Trophoblast cell (in vitro differentiated cells and primary cell): Measurements from ENCODE around the gene ACOT6.
"Not testable (repeated sequence)": the region's sequence is repeated elsewhere in the genome, so short reads cannot be mapped to it uniquely, and the experiment has no call there.

Source experiments
- DNase-seq, 2 donors: peaks; one replicate each; pipeline ENCODE4 v3.0.0-alpha.2; 2016
- H2AFZ ChIP-seq: 2 replicates; pipeline ENCODE4 v1.6.1; 2013; ENCODE audit warnings: low read length, moderate library complexity, mild to moderate bottlenecking; ENCODE audit not compliant: insufficient read depth, poor library complexity
- H2AK5ac ChIP-seq: 2 replicates; pipeline ENCODE4 v1.6.1; 2013; ENCODE audit warnings: mild to moderate bottlenecking, low read length
- H2BK120ac ChIP-seq: 2 replicates; pipeline ENCODE4 v1.6.1; 2013; ENCODE audit warnings: low read length, mild to moderate bottlenecking, moderate library complexity; ENCODE audit not compliant: insufficient read depth, poor library complexity
- H2BK12ac ChIP-seq: 2 replicates; pipeline ENCODE4 v1.6.1; 2013; ENCODE audit warnings: mild to moderate bottlenecking, low read length, moderate library complexity
- H2BK5ac ChIP-seq: 2 replicates; pipeline ENCODE4 v1.6.1; 2013; ENCODE audit warnings: low read length, low read depth, moderate library complexity, mild to moderate bottlenecking; ENCODE audit not compliant: poor library complexity
- H3K14ac ChIP-seq: 2 replicates; pipeline ENCODE4 v1.6.1; 2013; ENCODE audit warnings: mild to moderate bottlenecking, low read length
- H3K18ac ChIP-seq: 2 replicates; pipeline ENCODE4 v1.6.1; 2013; ENCODE audit warnings: mild to moderate bottlenecking, low read length
- H3K23ac ChIP-seq: 2 replicates; pipeline ENCODE4 v1.6.1; 2013; ENCODE audit warnings: low read length
- H3K27ac ChIP-seq: 2 replicates; pipeline ENCODE4 v1.5.1; 2013; ENCODE audit warnings: low read depth, mild to moderate bottlenecking, inconsistent platforms, low read length, moderate library complexity
- H3K27me3 ChIP-seq: 2 replicates; pipeline ENCODE4 v1.6.1; 2013; ENCODE audit warnings: inconsistent platforms, mild to moderate bottlenecking, low read length, moderate library complexity; ENCODE audit not compliant: insufficient read depth
- H3K36me3 ChIP-seq, 2 experiments: 1 replicate in 1 of 2; 2 replicates in 1 of 2; pipeline ENCODE4 v1.6.1; 2013; ENCODE audit warnings: low read length in 2 of 2, mild to moderate bottlenecking in 2 of 2, moderate library complexity in 1 of 2; ENCODE audit not compliant: insufficient read depth in 2 of 2, control insufficient read depth in 1 of 2
- H3K4ac ChIP-seq: 2 replicates; pipeline ENCODE4 v1.6.1; 2013; ENCODE audit warnings: low read depth, mild to moderate bottlenecking, low read length, moderate library complexity
- H3K4me1 ChIP-seq, 2 experiments: 1 replicate in 1 of 2; 2 replicates in 1 of 2; pipeline ENCODE4 v1.6.1; 2013; ENCODE audit warnings: low read length in 2 of 2, mild to moderate bottlenecking in 2 of 2, moderate library complexity in 1 of 2; ENCODE audit not compliant: insufficient read depth in 2 of 2, control insufficient read depth in 1 of 2
- H3K4me2 ChIP-seq: 2 replicates; pipeline ENCODE4 v1.6.1; 2013; ENCODE audit warnings: inconsistent platforms, mild to moderate bottlenecking, low read length, moderate library complexity
- H3K4me3 ChIP-seq: 2 replicates; pipeline ENCODE4 v1.5.1; 2013; ENCODE audit warnings: mild to moderate bottlenecking, low read depth, low read length, inconsistent platforms
- H3K79me1 ChIP-seq: one replicate; pipeline ENCODE4 v1.6.1; 2013; ENCODE audit warnings: low read length
- H3K79me2 ChIP-seq: 2 replicates; pipeline ENCODE4 v1.6.1; 2013; ENCODE audit warnings: low read length, mild to moderate bottlenecking; ENCODE audit not compliant: control insufficient read depth, insufficient read depth, poor library complexity
- H3K9ac ChIP-seq: 2 replicates; pipeline ENCODE4 v1.6.1; 2013; ENCODE audit warnings: mild to moderate bottlenecking, low read length
- H3K9me3 ChIP-seq: 2 replicates; pipeline ENCODE4 v1.6.1; 2013; ENCODE audit warnings: low read depth, mild to moderate bottlenecking, control low read depth, inconsistent platforms, low read length; ENCODE audit not compliant: insufficient read depth
- H4K12ac ChIP-seq: 2 replicates; pipeline ENCODE4 v1.6.1; 2013; ENCODE audit warnings: low read depth, mild to moderate bottlenecking, low read length, moderate library complexity
- H4K8ac ChIP-seq: 2 replicates; pipeline ENCODE4 v1.6.1; 2013; ENCODE audit warnings: low read depth, mild to moderate bottlenecking, low read length, moderate library complexity
- H4K91ac ChIP-seq: one replicate; pipeline ENCODE4 v1.6.1; 2013; ENCODE audit warnings: low read depth, mild to moderate bottlenecking, low read length, moderate library complexity
- WGBS: extraction: QIAGEN DNeasy Blood & Tissue Kit; methylation state at CpG from one replicate; pipeline ENCODE4 v1.1.7; 2013; ENCODE audit warnings: missing lambda C conversion rate; ENCODE audit not compliant: insufficient read length, insufficient coverage; ENCODE audit errors: extremely low coverage; 5-methylcytosine and 5-hydroxymethylcytosine counted together

Gene ACOT6

DNA sequence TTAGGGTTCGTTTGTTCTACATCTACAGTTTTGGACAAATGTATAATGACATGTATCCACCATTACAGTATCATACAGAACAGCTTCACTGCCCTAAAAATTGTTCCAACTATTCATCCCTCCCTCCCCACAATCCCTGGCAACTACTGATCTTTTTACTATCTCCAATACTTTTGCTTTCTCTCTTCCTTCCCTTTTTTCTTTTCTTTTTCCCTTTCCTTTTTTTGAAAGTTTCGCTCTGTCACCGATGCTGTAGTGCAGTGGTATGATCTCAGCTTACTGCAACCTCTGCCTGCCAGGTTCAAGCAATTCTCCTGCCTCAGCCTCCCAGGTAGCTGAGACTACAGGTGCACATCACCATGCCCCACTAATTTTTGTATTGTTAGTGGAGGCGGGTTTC is 23.2 kb upstream of the ACOT6 start:
- Histone ChIP-seq H4K12ac (no peak overlapping the region), H3K79me1 (peaks cover 4% of the 10 kb centered on the region), H3K9ac (no peak overlapping the region), H2AK5ac (no peak overlapping the region), H3K4me1 (peaks cover 0 to 3% of the 10 kb centered on the region in 2 experiments), H2AFZ (no peak overlapping the region), H3K4me2 (no peak overlapping the region), H3K27me3 (no peaks in the 10 kb centered on the region), H3K27ac (no peak overlapping the region), H3K23ac (no peak overlapping the region), H3K4me3 (no peak overlapping the region), H4K91ac (no peak overlapping the region), H2BK120ac (no peak overlapping the region), H3K36me3 (no peaks in the 10 kb centered on the region), H2BK12ac (no peak overlapping the region), H3K14ac (no peak overlapping the region), H2BK5ac (no peak overlapping the region), H3K79me2 (peaks cover 2% of the 10 kb centered on the region), H4K8ac (no peak overlapping the region), H3K9me3 (no peaks in the 10 kb centered on the region), H3K18ac (no peak overlapping the region), H3K4ac (no peak overlapping the region)
- DNase-seq = no peak
- WGBS = no CpG with 5 or more reads among the region's 4 CpGs

- not testable (repeated sequence) for H2AK5ac ChIP-seq, H3K9ac ChIP-seq, DNase-seq, H3K9me3 ChIP-seq, H3K4me2 ChIP-seq, H3K27me3 ChIP-seq, H2AFZ ChIP-seq, H3K18ac ChIP-seq, H3K23ac ChIP-seq, H4K8ac ChIP-seq, H3K79me1 ChIP-seq, H4K91ac ChIP-seq, H3K14ac ChIP-seq, H3K79me2 ChIP-seq, H3K4me1 ChIP-seq, H3K4me3 ChIP-seq, H3K36me3 ChIP-seq, H3K4ac ChIP-seq, H4K12ac ChIP-seq, H2BK120ac ChIP-seq, H3K27ac ChIP-seq, H2BK12ac ChIP-seq, H2BK5ac ChIP-seq
- no CpG with 5 or more reads among the region's 32 CpGs for WGBS
Measured at GRCh38 chr14:73590673-73591004, 21.7 kb upstream of the ACOT6 start.

DNA sequence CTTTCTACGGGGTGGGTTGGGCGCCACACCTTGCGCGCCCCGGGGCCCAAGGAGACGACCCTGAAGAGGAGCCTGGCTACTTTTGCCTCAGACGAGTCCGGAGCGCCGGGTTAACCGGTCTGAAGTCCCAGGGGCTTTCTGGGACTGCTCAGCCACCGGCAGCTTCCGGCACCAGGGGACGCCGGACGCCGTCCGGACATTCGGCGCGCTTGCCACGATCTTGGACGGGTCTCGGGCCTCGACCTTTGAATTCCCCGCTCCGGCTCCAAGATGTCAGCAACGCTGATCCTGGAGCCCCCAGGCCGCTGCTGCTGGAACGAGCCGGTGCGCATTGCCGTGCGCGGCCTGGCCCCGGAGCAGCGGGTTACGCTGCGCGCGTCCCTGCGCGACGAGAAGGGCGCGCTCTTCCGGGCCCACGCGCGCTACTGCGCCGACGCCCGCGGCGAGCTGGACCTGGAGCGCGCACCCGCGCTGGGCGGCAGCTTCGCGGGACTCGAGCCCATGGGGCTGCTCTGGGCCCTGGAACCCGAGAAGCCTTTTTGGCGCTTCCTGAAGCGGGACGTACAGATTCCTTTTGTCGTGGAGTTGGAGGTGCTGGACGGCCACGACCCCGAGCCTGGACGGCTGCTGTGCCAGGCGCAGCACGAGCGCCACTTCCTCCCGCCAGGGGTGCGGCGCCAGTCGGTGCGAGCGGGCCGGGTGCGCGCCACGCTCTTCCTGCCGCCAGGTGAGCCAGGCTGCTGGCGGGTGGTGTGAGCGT is 20.4 kb upstream of the ACOT6 start, which contains the start of gene ACOT4:
Gene ACOT4, plus strand, starts transcription at position 184 of the 760 bp plus-strand sequence. Its CDS starts 87 bp downstream, at position 271.
- no peaks in the 10 kb centered on the region for H3K27me3 ChIP-seq
- H3K4me3 ChIP-seq = peak within 1 kb of the TSS; percentile 59
- H3K4me1 ChIP-seq = peaks cover 0 to 3% of the 10 kb centered on the region in 2 experiments
- H3K27ac ChIP-seq = no peak within 1 kb of the TSS
- no peak within 1 kb of the TSS for H2AK5ac ChIP-seq
- peak within 1 kb of the TSS; percentile 57 for H3K9ac ChIP-seq
- no peak within 1 kb of the TSS for H2BK5ac ChIP-seq
- peak; percentile 42 to 73 for DNase-seq
- H3K9me3 ChIP-seq = no peaks in the 10 kb centered on the region
- H4K12ac ChIP-seq = peak within 1 kb of the TSS; percentile 22
- peak within 1 kb of the TSS; percentile 64 for H4K8ac ChIP-seq
- H3K18ac ChIP-seq = no peak within 1 kb of the TSS
- H3K4ac ChIP-seq = no peak within 1 kb of the TSS
- H3K23ac ChIP-seq = no peak within 1 kb of the TSS
- H3K36me3 ChIP-seq = no peaks in the 10 kb centered on the region
- H2BK120ac ChIP-seq = peak within 1 kb of the TSS; percentile 4
- H4K91ac ChIP-seq = peak within 1 kb of the TSS; percentile 22
- peak within 1 kb of the TSS; percentile 75 for H3K4me2 ChIP-seq
- WGBS = no CpG with 5 or more reads among the region's 89 CpGs
- H3K79me1 ChIP-seq = peaks cover 4% of the 10 kb centered on the region
- H3K14ac ChIP-seq = peak within 1 kb of the TSS; percentile 0
- H3K79me2 ChIP-seq = peaks cover 2% of the 10 kb centered on the region
- H2BK12ac ChIP-seq = no peak within 1 kb of the TSS
- H2AFZ ChIP-seq = peak within 1 kb of the TSS; percentile 26

- no peak overlapping the region for H2BK120ac ChIP-seq
- H3K18ac ChIP-seq = no peak overlapping the region
- peaks cover 2% of the 10 kb centered on the region for H3K79me2 ChIP-seq
- H4K12ac ChIP-seq = no peak overlapping the region
- no peak overlapping the region for H3K4ac ChIP-seq
- WGBS = no CpG with 5 or more reads among the region's 9 CpGs
- no peak overlapping the region for H2BK12ac ChIP-seq
- H3K4me1 ChIP-seq = peaks cover 0 to 3% of the 10 kb centered on the region in 2 experiments
- no peak overlapping the region for H2AFZ ChIP-seq
- H4K8ac ChIP-seq = no peak overlapping the region
- H3K4me2 ChIP-seq = no peak overlapping the region
- no peaks in the 10 kb centered on the region for H3K27me3 ChIP-seq
- H3K9me3 ChIP-seq = no peaks in the 10 kb centered on the region
- H2AK5ac ChIP-seq = no peak overlapping the region
- H4K91ac ChIP-seq = no peak overlapping the region
- H3K23ac ChIP-seq = no peak overlapping the region
- DNase-seq = no peak
- no peak overlapping the region for H3K4me3 ChIP-seq
- H3K36me3 ChIP-seq = no peaks in the 10 kb centered on the region
- peaks cover 4% of the 10 kb centered on the region for H3K79me1 ChIP-seq
- H3K27ac ChIP-seq = no peak overlapping the region
- H2BK5ac ChIP-seq = no peak overlapping the region
- no peak overlapping the region for H3K14ac ChIP-seq
- H3K9ac ChIP-seq = no peak overlapping the region
Measured at GRCh38 chr14:73594491-73594890, 17.8 kb upstream of the ACOT6 start.
